Sigmoid colon (tissue), 4 donors: ENCODE measurements around the gene CORO6.

Experiments
- CTCF ChIP-seq, 4 experiments: fragments of 450-650 bp in 3 of 4; fragments of 200-600 bp in 1 of 4; IDR thresholded peaks; one replicate each; pipeline ENCODE4 v1.5.1; 2016 to 2019; ENCODE audit warnings: antibody characterized with exemption in 4 of 4, mild to moderate bottlenecking in 3 of 4, moderate library complexity in 2 of 4
- EP300 ChIP-seq, 4 donors: sonication (generic); formaldehyde crosslinking; IDR thresholded peaks; one replicate each; pipeline ENCODE4 v1.6.1; 2017; ENCODE audit warnings: antibody characterized with exemption in 4 of 4
- POLR2A ChIP-seq, 2 donors: fragments of 450-650 bp; IDR thresholded peaks; one replicate each; pipeline ENCODE4 v1.6.1; 2016; ENCODE audit warnings: antibody characterized with exemption in 2 of 2, mild to moderate bottlenecking in 2 of 2, moderate library complexity in 2 of 2
- POLR2AphosphoS5 ChIP-seq, 4 donors: sonication (generic); formaldehyde crosslinking; IDR thresholded peaks; one replicate each; pipeline ENCODE4 v1.6.1; 2017; ENCODE audit warnings: antibody characterized with exemption in 4 of 4

- TF ChIP-seq CTCF (IDR thresholded peaks at IDR 0.05) (no peak), EP300 (IDR thresholded peaks at IDR 0.05) (no peak), POLR2AphosphoS5 (IDR thresholded peaks at IDR 0.05) (no peak), POLR2A (IDR thresholded peaks at IDR 0.05) (no peak)
These were observed 19.5 kb upstream of the CORO6 start for GRCh38 chr17:29642171-29642611.
